Thyroid gland (tissue), 4 donors: ENCODE measurements around the gene CKLF. TPM values are rescaled to one million over a fixed set of nuclear protein-coding genes. Genes with fewer than 3 reads are reported as not detected.

Experiments used
- DNase-seq, 2 donors: peaks; one replicate each; pipeline ENCODE4 v3.0.0-alpha.2; 2019
- H3K27ac ChIP-seq, 3 donors: fragments of 200-600 bp; sonication (generic); 1 replicate in 2 of 3; 2 replicates in 1 of 3; pipeline ENCODE4 v1.5.1; 2016 to 2019; ENCODE audit warnings: mild to moderate bottlenecking in 1 of 3, moderate library complexity in 1 of 3
- H3K27me3 ChIP-seq: fragments of 200-600 bp; sonication (generic); one replicate; pipeline ENCODE4 v1.5.1; 2019
- H3K36me3 ChIP-seq, 2 donors: fragments of 200-600 bp; sonication (generic); one replicate each; pipeline ENCODE4 v1.5.1; 2016 to 2019
- H3K4me1 ChIP-seq, 2 donors: fragments of 200-600 bp; sonication (generic); one replicate each; pipeline ENCODE4 v1.5.1; 2017 to 2019
- H3K4me3 ChIP-seq, 3 donors: fragments of 200-600 bp; sonication (generic); replicated peaks in 1 of 3; 1 replicate in 2 of 3; 2 replicates in 1 of 3; pipeline ENCODE4 v1.5.1; 2016; ENCODE audit warnings: mild to moderate bottlenecking in 1 of 3
- H3K9me3 ChIP-seq: fragments of 200-600 bp; sonication (generic); one replicate; pipeline ENCODE4 v1.5.1; 2017
- CTCF ChIP-seq, 6 experiments: fragments of 200-600 bp in 3 of 6; fragments of 450-650 bp in 3 of 6; sonication (generic) in 3 of 6; IDR thresholded peaks; one replicate each; pipeline ENCODE4 v1.5.1; 2016 to 2019; ENCODE audit warnings: antibody characterized with exemption in 6 of 6, mild to moderate bottlenecking in 2 of 6, inconsistent platforms in 1 of 6, moderate library complexity in 1 of 6
- POLR2A ChIP-seq, 2 donors: fragments of 450-650 bp; IDR thresholded peaks; one replicate each; pipeline ENCODE4 v1.6.1; 2017; ENCODE audit warnings: antibody characterized with exemption in 2 of 2, mild to moderate bottlenecking in 2 of 2, moderate library complexity in 1 of 2
- WGBS, 2 donors: methylation state at CpG; one replicate each; pipeline ENCODE4 v1.1.5; 2017; 5-methylcytosine and 5-hydroxymethylcytosine counted together
- intact Hi-C: fragments of 100-400 bp; cut with DNase I; formaldehyde crosslinking; loops from one replicate; pipeline ENCODE4 v1.15.1; 2023
- total RNA-seq, 4 donors: library from RNA; depleted of rRNA; stranded (reverse); fragments of >200 nt; gene quantifications; one replicate each; pipeline ENCODE4 v1.2.3, GENCODE V29; 2016

CKLF gene
- total RNA-seq, 4 donors from 2014 or later: 22.1 to 79.4 (median 49.9) TPM

- Histone ChIP-seq H3K27me3 (no peaks in the 10 kb centered on the region), H3K27ac (peak overlapping the region; percentile 24 to 71 (median 57)), H3K4me1 (peaks cover 15 to 34% of the 10 kb centered on the region in 2 donors), H3K4me3 (no peak overlapping the region), H3K36me3 (peaks cover 0 to 5% of the 10 kb centered on the region in 2 donors), H3K9me3 (no peaks in the 10 kb centered on the region)
- peak in 1 of 2 donors; percentile 37 for DNase-seq
- 60% methylated on average over 3 of the region's 3 CpGs for WGBS, 2 donors
- no peak for TF ChIP-seq CTCF (IDR thresholded peaks at IDR 0.05)
- TF ChIP-seq POLR2A (IDR thresholded peaks at IDR 0.05): no peak
- intact Hi-C loops: no loop called here
These were observed 29.0 kb downstream of the CKLF start for GRCh38 chr16:66581246-66581952.

GRCh38 chr16:66585481-66586239 lies 33.3 kb downstream of the CKLF start:
- TF ChIP-seq CTCF (IDR thresholded peaks at IDR 0.05) (no peak), POLR2A (IDR thresholded peaks at IDR 0.05) (no peak)
- Histone ChIP-seq H3K27ac (no peak overlapping the region), H3K27me3 (no peaks in the 10 kb centered on the region), H3K36me3 (peaks cover 0 to 6% of the 10 kb centered on the region in 2 donors), H3K4me1 (peaks cover 12 to 23% of the 10 kb centered on the region in 2 donors), H3K4me3 (no peak overlapping the region), H3K9me3 (no peaks in the 10 kb centered on the region)
- 76 to 81% methylated on average over 10 of the region's 10 CpGs for WGBS, 2 donors
- intact Hi-C loops: no loop called here
- no peak for DNase-seq

GRCh38 chr16:66587881-66588600 lies 35.7 kb downstream of the CKLF start:
- peaks cover 0 to 11% of the 10 kb centered on the region in 2 donors for H3K4me1 ChIP-seq
- TF ChIP-seq CTCF (IDR thresholded peaks at IDR 0.05) (no peak), POLR2A (IDR thresholded peaks at IDR 0.05) (no peak)
- H3K4me3 ChIP-seq: no peak overlapping the region
- no peak overlapping the region for H3K27ac ChIP-seq
- peaks cover 0 to 6% of the 10 kb centered on the region in 2 donors for H3K36me3 ChIP-seq
- no peaks in the 10 kb centered on the region for H3K9me3 ChIP-seq
- H3K27me3 ChIP-seq: no peaks in the 10 kb centered on the region
- no peak for DNase-seq
- WGBS, 2 donors: 67 to 74% methylated on average over 7 of the region's 7 CpGs
- intact Hi-C loops: no loop called here

DNA sequence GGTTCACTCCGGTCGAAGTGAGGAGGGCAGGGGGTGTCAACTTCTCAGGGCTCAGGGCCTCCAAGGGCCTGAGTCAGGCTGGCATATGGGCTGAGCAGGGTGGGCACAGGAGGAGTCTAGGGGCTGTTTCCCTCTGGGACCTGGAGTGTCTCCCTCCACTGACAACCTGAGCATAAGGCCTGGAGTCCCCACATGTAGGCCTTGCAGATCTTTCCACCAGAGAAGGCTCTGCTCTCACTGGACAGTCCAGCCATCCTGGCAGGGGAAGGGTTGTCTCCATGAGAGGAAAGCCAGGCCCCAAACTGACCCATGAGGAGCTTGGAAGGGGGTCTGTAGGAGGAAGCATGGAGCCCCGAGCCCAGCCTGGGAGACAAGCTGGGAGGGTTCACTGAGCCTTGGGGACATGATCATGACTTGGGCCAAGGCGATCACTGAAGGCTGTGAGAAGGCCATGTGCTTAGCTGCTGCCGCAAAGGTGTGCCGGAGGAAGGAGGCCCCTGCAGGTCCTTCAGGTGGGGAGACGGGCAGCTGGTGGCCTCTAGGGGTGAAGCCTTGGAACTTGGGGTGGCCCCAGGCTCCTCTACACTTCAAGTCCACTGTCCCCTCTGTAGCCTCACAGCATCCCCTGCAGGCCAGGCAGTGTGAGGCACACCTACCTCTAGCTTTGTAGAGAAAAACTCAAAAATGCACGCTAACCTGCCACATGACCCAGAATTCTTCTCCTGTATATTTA lies 36.8 kb downstream of the CKLF start:
- TF ChIP-seq POLR2A (IDR thresholded peaks at IDR 0.05): no peak
- TF ChIP-seq CTCF (IDR thresholded peaks at IDR 0.05): peak in 4 of 6 experiments; percentile 24 to 50 (median 46)
- DNase-seq: peak in 1 of 2 donors; percentile 32
- H3K36me3 ChIP-seq: peaks cover 0 to 6% of the 10 kb centered on the region in 2 donors
- WGBS, 2 donors: 94 to 95% methylated on average over 6 to 8 of the region's 8 CpGs
- peaks cover 0 to 11% of the 10 kb centered on the region in 2 donors for H3K4me1 ChIP-seq
- no peak overlapping the region for H3K4me3 ChIP-seq
- H3K9me3 ChIP-seq: no peaks in the 10 kb centered on the region
- H3K27me3 ChIP-seq: no peaks in the 10 kb centered on the region
- intact Hi-C loops: no loop called here
- no peak overlapping the region for H3K27ac ChIP-seq
